ENCODE measurements around the gene PDXK. TPM values are rescaled to one million over a fixed set of nuclear protein-coding genes. Genes with fewer than 3 reads are reported as not detected.

Gene PDXK
- total and polyA plus RNA-seq, 10 of the 15 experiments (the other 5 are each of a cell fraction or from before 2014, with no cell fraction given): 3.7 to 141 (median 60.0) TPM

GRCh38 chr21:43771199-43771675 lies 52.3 kb downstream of the PDXK start:
- H3K9me3 ChIP-seq (replicated peaks; ENCODE audit: control insufficient read depth, insufficient read depth, low read length): peaks cover 2% of the 10 kb centered on the region; the same call in 1 of the 3 replicates
- in situ Hi-C loops (cut with MboI): no loop called here
- POLR2A ChIA-PET: interaction anchor here (0.6 to 1.1 kb wide), 3 partner anchors 14 to 71 kb away, joined by 3 to 4 read pairs (median 4); no protein-coding TSS in a partner anchor
- H3K79me2 ChIP-seq (ENCODE audit: control insufficient read depth, insufficient read depth, low read length): peaks cover 10% of the 10 kb centered on the region
- SMC1A ChIA-PET (ENCODE audit: uncharacterized antibody, unreplicated experiment): no interaction called here
- FAIRE-seq (no peak), DNase-seq (ENCODE audit: low read depth, low spot score) (no peak), ATAC-seq (no peak)
- H3K27ac ChIP-seq (ENCODE audit: control insufficient read depth, insufficient read depth): no peak overlapping the region
- intact Hi-C loops (cut with micrococcal nuclease; ENCODE audit: unreplicated experiment): no loop called here
- H2AFZ ChIP-seq (ENCODE audit: control insufficient read depth, low read depth, low read length): no peak overlapping the region; the same call in 1 of the 2 replicates
- no peak overlapping the region for H3K9ac ChIP-seq (ENCODE audit: control insufficient read depth, insufficient read depth, low read length)
- H3K27me3 ChIP-seq (replicated peaks in 1 of 2; ENCODE audit: control insufficient read depth in 2 of 2, insufficient read depth in 2 of 2, low read length in 1 of 2): no peaks in the 10 kb centered on the region
- peaks cover 4% of the 10 kb centered on the region for H3K4me1 ChIP-seq (ENCODE audit: control insufficient read depth, insufficient read depth, low read length)
- BruUV-seq (replicated peaks): no TSS peak
- CTCF ChIA-PET: interaction anchor here (1.6 kb wide), 1 partner anchor 9 kb away, joined by 4 read pairs; no protein-coding TSS in a partner anchor
- TF ChIP-seq MYC (IDR thresholded peaks at IDR 0.05; ENCODE audit: insufficient read depth, insufficient read length, insufficient replicate concordance, low read length, severe bottlenecking): no peak
- no peak for TF ChIP-seq RAD51 (IDR thresholded peaks at IDR 0.05)
- TF ChIP-seq SMARCA5 (IDR thresholded peaks at IDR 0.05): no peak
- TF ChIP-seq SKIL (IDR thresholded peaks at IDR 0.05; ENCODE audit: low read depth, poor library complexity, severe bottlenecking): no peak
- TF ChIP-seq YY1 (IDR thresholded peaks at IDR 0.05; ENCODE audit: low read depth, low read length): no peak
- no peak for TF ChIP-seq SP1 (IDR thresholded peaks at IDR 0.05; ENCODE audit: low read depth, low read length)
- no peak for TF ChIP-seq SPI1 (IDR thresholded peaks at IDR 0.05; ENCODE audit: borderline replicate concordance, insufficient read depth, low read depth, low read length)
- TF ChIP-seq RAD21 (IDR thresholded peaks at IDR 0.05; ENCODE audit: insufficient read depth, low read depth, low read length): no peak
- TF ChIP-seq CTCF (IDR thresholded peaks at IDR 0.05 in 2 of 3, conservative IDR thresholded peaks at IDR 0.05 in 1 of 3; ENCODE audit: control insufficient read depth in 2 of 3, extremely low read depth in 1 of 3, insufficient read depth in 1 of 3, low read depth in 3 of 3, low read length in 3 of 3): no peak
- no peak for TF ChIP-seq ZBTB40 (IDR thresholded peaks at IDR 0.05; ENCODE audit: borderline replicate concordance)
- no peak for TF ChIP-seq IKZF2 (IDR thresholded peaks at IDR 0.05)
- TF ChIP-seq GABPA (IDR thresholded peaks at IDR 0.05; ENCODE audit: low read depth): no peak
- TF ChIP-seq NBN (IDR thresholded peaks at IDR 0.05): no peak
- no peaks in the 10 kb centered on the region for H4K20me1 ChIP-seq (ENCODE audit: control insufficient read depth, insufficient read depth)
- RAD21 ChIA-PET (ENCODE audit: unreplicated experiment): interaction anchor here (1.3 kb wide), 1 partner anchor 18 kb away, joined by 3 read pairs; the partner anchor contains the start of gene RRP1
- no peak overlapping the region for H3K4me3 ChIP-seq
- 72% methylated on average over 13 of the region's 13 CpGs for WGBS (ENCODE audit: insufficient coverage, insufficient replicate concordance, low lambda C conversion rate, missing lambda C conversion rate)
- peaks cover 2 to 5% of the 10 kb centered on the region in 2 experiments; a peak in 2 of 4 replicates for H3K36me3 ChIP-seq (ENCODE audit: control insufficient read depth in 2 of 2, insufficient read depth in 2 of 2, low read length in 1 of 2)
- no peak overlapping the region for H3K4me2 ChIP-seq (ENCODE audit: control insufficient read depth, insufficient read depth)

All from GM12878 (cell line).